Lung (tissue), 12 donors: Measurements from ENCODE around the gene CCDC92B. TPM values are rescaled to one million over a fixed set of nuclear protein-coding genes. Genes with fewer than 3 reads are reported as not detected.

Source experiments
- ATAC-seq: fragments of 200-7000 bp; cut with Tn5 transposase; one replicate; pipeline ENCODE4 v1.9.1; 2020; ENCODE audit warnings: moderate number of reproducible peaks; ENCODE audit not compliant: insufficient read depth, low FRiP score
- DNase-seq, 3 donors: peaks; one replicate each; pipeline ENCODE4 v3.0.0-alpha.2; 2013 to 2017
- H3K27ac ChIP-seq, 2 donors: one replicate each; pipeline ENCODE4 v1.5.1; 2013; ENCODE audit warnings: mild to moderate bottlenecking in 2 of 2, moderate library complexity in 2 of 2, control low read depth in 1 of 2, inconsistent platforms in 1 of 2, low read depth in 1 of 2, low read length in 1 of 2
- H3K27me3 ChIP-seq, 3 donors: one replicate each; pipeline ENCODE4 v1.5.1; 2013; ENCODE audit warnings: low read length in 2 of 3; ENCODE audit not compliant: control insufficient read depth in 3 of 3, insufficient read depth in 3 of 3
- H3K36me3 ChIP-seq, 4 donors: one replicate each; pipeline ENCODE4 v1.5.1; 2013; ENCODE audit warnings: low read length in 4 of 4, mild to moderate bottlenecking in 1 of 4, moderate library complexity in 1 of 4; ENCODE audit not compliant: control insufficient read depth in 4 of 4, insufficient read depth in 4 of 4
- H3K4me1 ChIP-seq, 5 donors: one replicate each; pipeline ENCODE4 v1.5.1; 2013; ENCODE audit warnings: low read length in 5 of 5, mild to moderate bottlenecking in 2 of 5, moderate library complexity in 1 of 5; ENCODE audit not compliant: control insufficient read depth in 5 of 5, insufficient read depth in 5 of 5
- H3K4me3 ChIP-seq: one replicate; pipeline ENCODE4 v1.5.1; 2013; ENCODE audit warnings: mild to moderate bottlenecking, control low read depth, moderate library complexity
- H3K9ac ChIP-seq, 2 donors: one replicate each; pipeline ENCODE4 v1.5.1; 2013; ENCODE audit warnings: low read length in 2 of 2, control low read depth in 1 of 2; ENCODE audit not compliant: insufficient read depth in 1 of 2
- H3K9me3 ChIP-seq, 4 donors: one replicate each; pipeline ENCODE4 v1.5.1; 2013; ENCODE audit warnings: low read length in 3 of 4, mild to moderate bottlenecking in 1 of 4, moderate library complexity in 1 of 4; ENCODE audit not compliant: control insufficient read depth in 4 of 4, insufficient read depth in 3 of 4
- CTCF ChIP-seq: IDR thresholded peaks from 2 replicates; pipeline ENCODE4 v1.5.1; 2012; ENCODE audit warnings: mild to moderate bottlenecking; ENCODE audit errors: control extremely low read depth, extremely low read depth
- WGBS, 2 donors: extraction: QIAGEN DNeasy Blood & Tissue Kit; methylation state at CpG; one replicate each; pipeline ENCODE4 v1.1.7; 2013; 5-methylcytosine and 5-hydroxymethylcytosine counted together
- polyA plus RNA-seq, 2 donors: library from polyadenylated mRNA; stranded (reverse); fragments of 200-250 nt; gene quantifications; one replicate each; pipeline ENCODE4 v1.2.1, GENCODE V29; 2013
- total RNA-seq, 2 donors: library from RNA; depleted of rRNA in 1 of 2; stranded (reverse); fragments of >200 nt in 1 of 2; gene quantifications; one replicate each; pipeline ENCODE4 v1.2.1, GENCODE V29; 2014 to 2021
- donor health status: control.
- donor health status: control.
- donor health status: Bipolar disorder and iron deficiency.
- donor health status: healthy.
- donor health status: DM: yes; HTN: yes; CAD: no.

CCDC92B gene
- total and polyA plus RNA-seq, 4 donors = 0.03 to 0.89 (median 0.08) TPM

GRCh38 chr17:2697611-2698162, 51.8 kb downstream of the CCDC92B start:
- H3K9ac ChIP-seq = no peak overlapping the region
- H3K4me1 ChIP-seq = no peaks in the 10 kb centered on the region
- no peak overlapping the region for H3K4me3 ChIP-seq
- no peaks in the 10 kb centered on the region for H3K9me3 ChIP-seq
- H3K27me3 ChIP-seq = no peaks in the 10 kb centered on the region
- DNase-seq (no peak), ATAC-seq (no peak)
- no peak overlapping the region for H3K27ac ChIP-seq
- H3K36me3 ChIP-seq = peaks cover 7 to 83% (median 24%) of the 10 kb centered on the region in 4 donors
- no peak for TF ChIP-seq CTCF
- WGBS, 2 donors = 96% methylated on average over 40 of the region's 40 CpGs

GRCh38 chr17:2695961-2696760, 53.3 kb downstream of the CCDC92B start:
- H3K4me3 ChIP-seq = no peak overlapping the region
- H3K36me3 ChIP-seq = peaks cover 0 to 84% (median 27%) of the 10 kb centered on the region in 4 donors
- no peaks in the 10 kb centered on the region for H3K9me3 ChIP-seq
- no peak for TF ChIP-seq CTCF
- 92 to 94% methylated on average over 32 to 36 of the region's 36 CpGs for WGBS, 2 donors
- no peaks in the 10 kb centered on the region for H3K4me1 ChIP-seq
- H3K27ac ChIP-seq = no peak overlapping the region
- H3K9ac ChIP-seq = no peak overlapping the region
- DNase-seq (no peak), ATAC-seq (no peak)
- no peaks in the 10 kb centered on the region for H3K27me3 ChIP-seq

- no peak for TF ChIP-seq CTCF
- ATAC-seq (no peak), DNase-seq (no peak)
- H3K9ac ChIP-seq = no peak overlapping the region
- no peaks in the 10 kb centered on the region for H3K4me1 ChIP-seq
- 93 to 97% methylated on average over 28 of the region's 28 CpGs for WGBS, 2 donors
- no peaks in the 10 kb centered on the region for H3K27me3 ChIP-seq
- peaks cover 0 to 82% (median 23%) of the 10 kb centered on the region in 4 donors for H3K36me3 ChIP-seq
- H3K27ac ChIP-seq = no peak overlapping the region
- no peaks in the 10 kb centered on the region for H3K9me3 ChIP-seq
- no peak overlapping the region for H3K4me3 ChIP-seq
These were observed 54.0 kb downstream of the CCDC92B start for GRCh38 chr17:2695243-2695960.
